DOHH2 (cell line): ENCODE results near the gene NQO2.
A peak's percentile ranks its signal among the peaks of the same experiment; 100 is the strongest.

Experiments used
- H3F3A ChIP-seq: fragments of 200-600 bp; sonication (generic), shearing (Covaris generic); 2 replicates; pipeline ENCODE4 v1.6.0; 2016; ENCODE audit warnings: antibody characterized with exemption, mild to moderate bottlenecking; ENCODE audit not compliant: control insufficient read depth, insufficient read depth
- H3K27ac ChIP-seq: fragments of 200-600 bp; sonication (generic); 2 replicates; pipeline ENCODE4 v1.5.1; 2014; ENCODE audit warnings: low read depth, mild to moderate bottlenecking, low read length, moderate library complexity
- H3K27me3 ChIP-seq: fragments of 200-600 bp; sonication (generic); 2 replicates; pipeline ENCODE4 v1.6.1; 2014; ENCODE audit warnings: mild to moderate bottlenecking, low read length, mixed read lengths; ENCODE audit not compliant: control insufficient read depth
- H3K36me3 ChIP-seq: fragments of 200-600 bp; sonication (generic); 2 replicates; pipeline ENCODE4 v1.6.1; 2014; ENCODE audit warnings: mild to moderate bottlenecking, low read length, moderate library complexity, mixed read lengths; ENCODE audit not compliant: control insufficient read depth
- H3K4me1 ChIP-seq: fragments of 200-600 bp; sonication (generic); 2 replicates; pipeline ENCODE4 v1.6.1; 2014; ENCODE audit warnings: mild to moderate bottlenecking, low read length, mixed read lengths; ENCODE audit not compliant: control insufficient read depth
- H3K4me2 ChIP-seq: fragments of 200-600 bp; sonication (generic); 2 replicates; pipeline ENCODE4 v1.6.0; 2014; ENCODE audit warnings: mild to moderate bottlenecking, low read length, moderate library complexity
- H3K4me3 ChIP-seq: fragments of 200-600 bp; sonication (generic); 2 replicates; pipeline ENCODE4 v1.5.1; 2014; ENCODE audit warnings: mild to moderate bottlenecking, low read length, mixed read lengths
- H3K79me2 ChIP-seq: fragments of 200-600 bp; sonication (generic); 2 replicates; pipeline ENCODE4 v1.6.1; 2014; ENCODE audit warnings: mild to moderate bottlenecking, low read length, mixed read lengths; ENCODE audit not compliant: control insufficient read depth
- H3K9me2 ChIP-seq: fragments of 200-600 bp; sonication (generic); replicated peaks from 2 replicates; pipeline ENCODE4 v1.6.1; 2014; ENCODE audit warnings: mild to moderate bottlenecking, low read length, mixed read lengths; ENCODE audit not compliant: control insufficient read depth
- H3K9me3 ChIP-seq: fragments of 200-600 bp; sonication (generic); 2 replicates; pipeline ENCODE4 v1.6.1; 2014; ENCODE audit warnings: antibody characterized with exemption, low read length, mixed read lengths; ENCODE audit not compliant: control insufficient read depth, insufficient read depth
- H4K20me1 ChIP-seq: fragments of 200-600 bp; sonication (generic); 2 replicates; pipeline ENCODE4 v1.6.0; 2014; ENCODE audit warnings: low read depth, mild to moderate bottlenecking, antibody characterized with exemption, low read length, moderate library complexity; ENCODE audit not compliant: control insufficient read depth, insufficient read depth
- EZH2phosphoT487 ChIP-seq: fragments of 200-600 bp; sonication (generic); IDR thresholded peaks from 2 replicates; pipeline ENCODE4 v1.6.1; 2017; ENCODE audit warnings: borderline replicate concordance, mild to moderate bottlenecking, antibody characterized with exemption, low read length, moderate library complexity, mixed read lengths
- TF ChIP-seq, protein P1 (sequence below): fragments of 200-600 bp; sonication (generic); IDR thresholded peaks from one replicate; pipeline ENCODE4 v1.5.1; 2014; ENCODE audit warnings: antibody characterized with exemption, mild to moderate bottlenecking, low read depth, low read length; ENCODE audit not compliant: poor library complexity, severe bottlenecking

Gene NQO2

DNA sequence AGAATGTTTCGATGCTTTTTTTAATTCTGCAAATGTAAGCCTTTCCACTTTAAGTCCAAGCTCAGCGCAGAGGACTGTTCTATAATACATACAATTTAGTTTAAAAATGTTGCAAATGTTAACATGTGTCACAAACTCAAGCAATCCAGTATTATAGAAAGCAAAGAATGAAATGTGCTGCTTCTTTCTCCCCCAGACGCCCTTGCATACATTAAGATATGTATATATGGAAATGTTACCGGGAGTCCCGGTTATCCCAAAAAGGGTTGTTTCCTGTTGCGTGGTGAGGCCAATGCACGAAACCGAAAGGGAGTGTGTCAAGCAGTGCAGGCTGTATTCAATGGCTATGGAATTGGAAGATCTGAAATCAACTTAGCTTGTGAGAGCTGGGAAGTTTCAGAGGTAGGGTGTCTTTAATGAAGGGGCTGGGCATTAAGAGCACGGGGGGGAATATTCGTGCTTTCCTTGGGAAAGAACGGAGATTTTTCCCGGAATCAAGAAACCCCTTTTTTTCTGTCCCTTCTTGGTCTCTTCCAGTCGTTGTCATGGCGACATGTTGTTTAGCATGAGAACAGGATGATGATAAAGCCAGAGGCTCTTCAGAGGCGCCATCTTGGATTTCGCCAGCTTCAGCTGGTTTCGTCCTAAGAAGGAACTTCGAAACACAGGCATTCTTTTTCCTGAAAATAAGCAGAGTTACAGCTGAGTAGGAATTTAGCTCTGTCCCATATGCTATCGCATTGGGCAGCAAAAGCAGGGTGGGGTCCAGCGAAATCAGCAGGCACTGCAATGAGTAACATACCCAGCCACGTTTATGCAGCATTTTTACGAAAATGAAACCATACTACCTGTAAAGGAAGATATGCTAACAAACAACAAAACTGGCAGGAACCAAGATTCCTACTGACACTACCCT is 10.1 kb upstream of the NQO2 start:
- H3K4me2 ChIP-seq = peak overlapping the region; percentile 98
- peaks cover 21% of the 10 kb centered on the region for H3K4me1 ChIP-seq
- H3F3A ChIP-seq = peaks cover 10% of the 10 kb centered on the region
- peak overlapping the region; percentile 82 for H3K4me3 ChIP-seq
- H3K36me3 ChIP-seq = no peaks in the 10 kb centered on the region
- no peaks in the 10 kb centered on the region; the same call in 1 of the 2 replicates for H3K27me3 ChIP-seq
- no peaks in the 10 kb centered on the region for H3K79me2 ChIP-seq
- H3K27ac ChIP-seq = peak overlapping the region; percentile 88
- H3K9me3 ChIP-seq = no peaks in the 10 kb centered on the region
- H4K20me1 ChIP-seq = no peaks in the 10 kb centered on the region
- no peak for TF ChIP-seq EZH2phosphoT487
- TF ChIP-seq, protein P1, sequence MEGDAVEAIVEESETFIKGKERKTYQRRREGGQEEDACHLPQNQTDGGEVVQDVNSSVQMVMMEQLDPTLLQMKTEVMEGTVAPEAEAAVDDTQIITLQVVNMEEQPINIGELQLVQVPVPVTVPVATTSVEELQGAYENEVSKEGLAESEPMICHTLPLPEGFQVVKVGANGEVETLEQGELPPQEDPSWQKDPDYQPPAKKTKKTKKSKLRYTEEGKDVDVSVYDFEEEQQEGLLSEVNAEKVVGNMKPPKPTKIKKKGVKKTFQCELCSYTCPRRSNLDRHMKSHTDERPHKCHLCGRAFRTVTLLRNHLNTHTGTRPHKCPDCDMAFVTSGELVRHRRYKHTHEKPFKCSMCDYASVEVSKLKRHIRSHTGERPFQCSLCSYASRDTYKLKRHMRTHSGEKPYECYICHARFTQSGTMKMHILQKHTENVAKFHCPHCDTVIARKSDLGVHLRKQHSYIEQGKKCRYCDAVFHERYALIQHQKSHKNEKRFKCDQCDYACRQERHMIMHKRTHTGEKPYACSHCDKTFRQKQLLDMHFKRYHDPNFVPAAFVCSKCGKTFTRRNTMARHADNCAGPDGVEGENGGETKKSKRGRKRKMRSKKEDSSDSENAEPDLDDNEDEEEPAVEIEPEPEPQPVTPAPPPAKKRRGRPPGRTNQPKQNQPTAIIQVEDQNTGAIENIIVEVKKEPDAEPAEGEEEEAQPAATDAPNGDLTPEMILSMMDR = no peak
- H3K9me2 ChIP-seq = no peaks in the 10 kb centered on the region

DNA sequence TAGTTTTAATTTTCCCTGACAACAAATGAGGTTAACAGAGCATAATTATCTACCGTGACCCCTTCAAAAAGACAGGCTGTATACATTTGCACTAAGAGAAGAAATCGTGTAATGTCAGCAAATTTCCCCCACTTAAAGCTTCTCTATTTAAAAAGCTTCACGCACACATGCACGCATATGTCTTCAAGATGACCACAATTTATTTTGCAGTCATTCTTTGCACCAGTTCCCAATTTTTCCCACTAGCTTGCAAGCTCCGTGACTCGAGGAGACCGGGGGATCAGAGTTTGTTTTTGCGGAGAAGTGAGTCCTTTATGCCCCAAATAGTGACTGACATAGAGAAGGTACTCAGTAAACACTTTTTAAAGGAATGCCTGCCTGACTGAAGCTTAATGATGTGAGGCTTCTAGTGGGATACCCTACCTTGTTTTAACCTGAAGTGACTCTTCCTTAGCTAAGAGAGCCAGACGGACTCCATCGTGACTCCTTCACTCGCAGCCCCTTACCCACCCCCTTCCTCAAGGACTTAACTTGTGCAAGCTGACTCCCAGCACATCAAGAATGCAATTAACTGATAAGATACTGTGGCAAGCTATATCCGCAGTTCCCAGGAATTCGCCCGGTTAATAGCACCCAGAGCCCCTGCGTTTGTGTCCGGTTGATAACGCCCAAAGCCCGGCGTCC is 9.3 kb upstream of the NQO2 start:
- Histone ChIP-seq H3K4me1 (peaks cover 21% of the 10 kb centered on the region), H3K27ac (peak overlapping the region; percentile 88), H3F3A (peaks cover 14% of the 10 kb centered on the region), H3K9me2 (no peaks in the 10 kb centered on the region), H3K79me2 (no peaks in the 10 kb centered on the region), H3K27me3 (no peaks in the 10 kb centered on the region), H4K20me1 (no peaks in the 10 kb centered on the region), H3K4me2 (peak overlapping the region; percentile 98), H3K36me3 (no peaks in the 10 kb centered on the region), H3K9me3 (no peaks in the 10 kb centered on the region), H3K4me3 (peak overlapping the region; percentile 82)
- TF ChIP-seq EZH2phosphoT487 = no peak
- TF ChIP-seq, protein P1 = no peak

DNA sequence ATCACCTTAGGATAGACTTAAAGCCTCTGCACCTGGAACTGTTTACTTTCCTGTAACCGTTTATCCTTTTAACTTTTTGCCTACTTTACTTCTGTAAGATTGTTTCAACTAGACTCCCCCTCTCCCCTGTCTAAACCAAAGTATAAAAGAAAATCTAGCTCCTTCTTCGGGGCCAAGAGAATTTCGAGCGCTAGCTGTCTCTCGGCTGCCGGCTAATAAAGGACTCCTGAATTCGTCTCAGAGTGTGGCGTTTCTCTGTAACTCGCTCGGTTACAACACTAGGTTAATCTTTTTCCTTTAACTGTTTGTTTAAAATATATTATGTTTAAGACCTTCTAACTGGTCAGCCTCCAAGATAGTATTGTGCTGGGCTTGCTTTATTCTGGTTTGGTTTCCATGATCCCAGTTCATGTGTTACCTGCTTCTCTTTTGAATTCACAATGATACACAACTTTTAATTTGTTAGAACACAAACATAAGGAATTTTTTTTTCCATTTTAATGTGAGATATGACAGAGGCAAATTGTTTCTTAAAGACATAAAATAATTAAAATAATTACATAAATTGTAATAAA is 8.7 kb upstream of the NQO2 start:
- H3F3A ChIP-seq = peaks cover 14% of the 10 kb centered on the region
- no peaks in the 10 kb centered on the region for H3K9me2 ChIP-seq
- H3K27ac ChIP-seq = no peak overlapping the region
- no peaks in the 10 kb centered on the region for H3K36me3 ChIP-seq
- no peaks in the 10 kb centered on the region for H3K79me2 ChIP-seq
- H3K9me3 ChIP-seq = no peaks in the 10 kb centered on the region
- H3K4me2 ChIP-seq = peak overlapping the region; percentile 98
- H4K20me1 ChIP-seq = no peaks in the 10 kb centered on the region
- peak overlapping the region; percentile 82 for H3K4me3 ChIP-seq
- no peak for TF ChIP-seq EZH2phosphoT487
- TF ChIP-seq, protein P1 = no peak
- no peaks in the 10 kb centered on the region for H3K27me3 ChIP-seq
- peaks cover 28% of the 10 kb centered on the region for H3K4me1 ChIP-seq
